Uterus (tissue), 4 donors: Measurements from ENCODE around the gene HRK. TPM values are rescaled to one million over a fixed set of nuclear protein-coding genes. Genes with fewer than 3 reads are reported as not detected.

Experiments
- DNase-seq, 2 donors: peaks; one replicate each; pipeline ENCODE4 v3.0.0-alpha.2; 2019 to 2020
- H3K27ac ChIP-seq, 2 donors: fragments of 200-600 bp; sonication (generic); 1 replicate in 1 of 2; 2 replicates in 1 of 2; pipeline ENCODE4 v1.5.1; 2016 to 2018
- H3K27me3 ChIP-seq, 2 donors: fragments of 200-600 bp; sonication (generic); one replicate each; pipeline ENCODE4 v1.5.1; 2018 to 2019; ENCODE audit warnings: control low read depth in 1 of 2
- H3K36me3 ChIP-seq, 2 donors: fragments of 200-600 bp; sonication (generic); one replicate each; pipeline ENCODE4 v1.5.1; 2019; ENCODE audit warnings: control low read depth in 1 of 2
- H3K4me1 ChIP-seq, 2 donors: fragments of 200-600 bp; sonication (generic); one replicate each; pipeline ENCODE4 v1.5.1; 2018 to 2019; ENCODE audit warnings: control low read depth in 1 of 2
- H3K4me3 ChIP-seq, 2 donors: fragments of 200-600 bp; sonication (generic); 1 replicate in 1 of 2; 2 replicates in 1 of 2; pipeline ENCODE4 v1.5.1; 2018 to 2019; ENCODE audit warnings: mild to moderate bottlenecking in 1 of 2
- H3K9me3 ChIP-seq, 2 donors: fragments of 200-600 bp; sonication (generic); one replicate each; pipeline ENCODE4 v1.5.1; 2019; ENCODE audit warnings: control low read depth in 1 of 2
- POLR2A ChIP-seq, 2 donors: fragments of 450-650 bp; IDR thresholded peaks; one replicate each; pipeline ENCODE4 v1.6.1; 2016; ENCODE audit warnings: antibody characterized with exemption in 2 of 2, mild to moderate bottlenecking in 1 of 2, moderate library complexity in 1 of 2
- intact Hi-C: fragments of 100-400 bp; cut with DNase I; formaldehyde crosslinking; loops from one replicate; pipeline ENCODE4 v1.15.1; 2023; ENCODE audit warnings: low total_unique reads
- total RNA-seq, 4 donors: library from RNA; depleted of rRNA in 3 of 4; stranded (reverse); fragments of >200 nt in 3 of 4; gene quantifications; one replicate each; pipeline versions ENCODE4 v1.1.0 to v1.2.4, GENCODE V29; 2014 to 2023
- TF ChIP-seq, protein P1 (sequence below), 4 experiments: fragments of 200-600 bp in 2 of 4; fragments of 450-650 bp in 2 of 4; sonication (generic) in 2 of 4; IDR thresholded peaks; one replicate each; pipeline ENCODE4 v1.5.1; 2016 to 2019; ENCODE audit warnings: antibody characterized with exemption in 4 of 4, mild to moderate bottlenecking in 2 of 4, moderate library complexity in 1 of 4
- donor health status: DM: yes; HTN: yes; CAD: no.

The HRK gene
- total RNA-seq, 4 donors from 2014 or later = 0.55 to 1.5 TPM; not detected in 2

DNA sequence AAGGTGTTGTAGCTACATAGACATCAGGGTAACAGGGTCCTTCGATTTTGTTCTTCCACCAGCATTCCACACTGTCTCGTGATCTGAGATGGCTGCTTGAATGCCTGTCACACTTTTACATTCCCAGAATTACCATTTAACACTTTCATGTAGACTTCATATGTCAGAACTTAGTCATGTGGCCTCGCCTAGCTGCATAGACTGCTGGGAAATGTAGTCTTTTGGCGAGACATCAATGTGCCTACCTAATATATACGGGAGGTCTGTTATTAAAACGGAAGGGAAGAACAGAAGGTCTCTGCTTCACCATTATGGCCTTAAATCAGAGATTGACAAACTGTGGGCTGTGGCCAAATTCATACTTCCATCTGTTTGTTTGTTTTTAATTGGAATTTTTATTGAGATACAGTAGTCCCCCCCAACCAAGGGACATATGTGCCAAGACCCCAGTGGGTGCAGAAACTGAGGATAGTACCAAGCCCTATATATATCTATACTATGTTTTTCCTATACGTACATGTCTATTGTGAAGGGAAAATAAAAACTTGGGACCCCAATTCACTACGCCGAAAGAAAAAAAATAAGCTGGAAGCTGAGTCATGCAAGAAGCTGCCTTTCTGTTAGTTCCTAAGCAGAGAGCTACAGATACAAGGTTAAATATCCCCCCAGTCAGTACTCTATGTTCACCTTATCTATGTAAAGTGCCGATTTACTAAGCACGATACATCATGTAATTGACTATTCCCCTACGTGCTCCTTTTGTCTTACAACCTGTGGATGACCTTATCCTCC lies 11.3 kb upstream of the HRK start:
- Histone ChIP-seq H3K27me3 (no peaks in the 10 kb centered on the region), H3K9me3 (no peaks in the 10 kb centered on the region), H3K4me3 (no peak overlapping the region), H3K27ac (no peak overlapping the region), H3K36me3 (no peaks in the 10 kb centered on the region), H3K4me1 (no peaks in the 10 kb centered on the region)
- TF ChIP-seq, protein P1, sequence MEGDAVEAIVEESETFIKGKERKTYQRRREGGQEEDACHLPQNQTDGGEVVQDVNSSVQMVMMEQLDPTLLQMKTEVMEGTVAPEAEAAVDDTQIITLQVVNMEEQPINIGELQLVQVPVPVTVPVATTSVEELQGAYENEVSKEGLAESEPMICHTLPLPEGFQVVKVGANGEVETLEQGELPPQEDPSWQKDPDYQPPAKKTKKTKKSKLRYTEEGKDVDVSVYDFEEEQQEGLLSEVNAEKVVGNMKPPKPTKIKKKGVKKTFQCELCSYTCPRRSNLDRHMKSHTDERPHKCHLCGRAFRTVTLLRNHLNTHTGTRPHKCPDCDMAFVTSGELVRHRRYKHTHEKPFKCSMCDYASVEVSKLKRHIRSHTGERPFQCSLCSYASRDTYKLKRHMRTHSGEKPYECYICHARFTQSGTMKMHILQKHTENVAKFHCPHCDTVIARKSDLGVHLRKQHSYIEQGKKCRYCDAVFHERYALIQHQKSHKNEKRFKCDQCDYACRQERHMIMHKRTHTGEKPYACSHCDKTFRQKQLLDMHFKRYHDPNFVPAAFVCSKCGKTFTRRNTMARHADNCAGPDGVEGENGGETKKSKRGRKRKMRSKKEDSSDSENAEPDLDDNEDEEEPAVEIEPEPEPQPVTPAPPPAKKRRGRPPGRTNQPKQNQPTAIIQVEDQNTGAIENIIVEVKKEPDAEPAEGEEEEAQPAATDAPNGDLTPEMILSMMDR (IDR thresholded peaks at IDR 0.05) = no peak
- no peak for TF ChIP-seq POLR2A (IDR thresholded peaks at IDR 0.05)
- no peak for DNase-seq
- intact Hi-C loops = no loop called here

DNA sequence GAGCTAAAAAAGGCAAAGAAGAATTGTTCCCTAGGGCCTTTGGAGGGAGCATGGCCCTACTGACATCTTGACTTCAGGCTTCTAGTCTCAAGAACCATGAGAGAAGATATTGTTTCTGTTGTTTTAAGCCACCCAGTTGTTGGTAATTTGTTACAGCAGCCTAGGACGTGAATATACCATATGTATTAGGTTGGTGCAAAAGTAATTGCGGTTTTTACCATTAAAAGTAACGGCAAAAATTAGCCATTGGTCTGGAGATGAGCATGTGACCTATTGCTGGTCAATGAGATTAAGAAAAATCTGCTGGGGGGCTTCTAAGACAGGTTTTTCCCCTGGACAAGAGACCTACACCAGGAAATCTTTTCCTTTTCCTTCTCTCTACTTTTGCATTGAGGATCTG lies 9.8 kb upstream of the HRK start:
- TF ChIP-seq POLR2A (IDR thresholded peaks at IDR 0.05) = no peak
- TF ChIP-seq, protein P1 (IDR thresholded peaks at IDR 0.05) = no peak
- H3K4me1 ChIP-seq = no peaks in the 10 kb centered on the region
- no peaks in the 10 kb centered on the region for H3K9me3 ChIP-seq
- H3K27ac ChIP-seq = no peak overlapping the region
- no peaks in the 10 kb centered on the region for H3K27me3 ChIP-seq
- H3K4me3 ChIP-seq = no peak overlapping the region
- intact Hi-C loops = no loop called here
- DNase-seq = no peak
- H3K36me3 ChIP-seq = no peaks in the 10 kb centered on the region

DNA sequence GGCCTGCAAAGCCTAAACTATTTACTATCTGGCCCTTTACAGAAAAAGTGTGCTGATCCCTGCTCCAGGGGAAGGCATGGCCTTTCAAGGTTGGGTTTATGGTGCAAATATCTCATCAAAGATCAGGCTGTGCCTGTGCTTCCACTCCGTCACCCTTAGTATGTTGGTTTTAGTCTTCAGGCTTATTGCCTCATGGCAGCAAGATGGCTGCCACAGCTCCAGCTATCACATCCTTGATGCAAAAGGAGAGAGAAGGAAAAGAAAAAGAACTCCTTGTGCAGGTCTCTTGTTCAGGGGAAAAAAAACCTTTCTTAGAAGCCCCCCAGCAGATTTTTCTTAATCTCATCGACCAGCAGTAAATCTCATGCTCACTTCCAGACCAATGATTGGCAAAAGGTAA lies 9.1 kb upstream of the HRK start:
- intact Hi-C loops = no loop called here
- TF ChIP-seq POLR2A (IDR thresholded peaks at IDR 0.05) = no peak
- TF ChIP-seq, protein P1 (IDR thresholded peaks at IDR 0.05) = no peak
- no peak for DNase-seq
- no peaks in the 10 kb centered on the region for H3K4me1 ChIP-seq
- H3K27ac ChIP-seq = no peak overlapping the region
- H3K36me3 ChIP-seq = no peaks in the 10 kb centered on the region
- no peaks in the 10 kb centered on the region for H3K9me3 ChIP-seq
- H3K4me3 ChIP-seq = no peak overlapping the region
- no peaks in the 10 kb centered on the region for H3K27me3 ChIP-seq

DNA sequence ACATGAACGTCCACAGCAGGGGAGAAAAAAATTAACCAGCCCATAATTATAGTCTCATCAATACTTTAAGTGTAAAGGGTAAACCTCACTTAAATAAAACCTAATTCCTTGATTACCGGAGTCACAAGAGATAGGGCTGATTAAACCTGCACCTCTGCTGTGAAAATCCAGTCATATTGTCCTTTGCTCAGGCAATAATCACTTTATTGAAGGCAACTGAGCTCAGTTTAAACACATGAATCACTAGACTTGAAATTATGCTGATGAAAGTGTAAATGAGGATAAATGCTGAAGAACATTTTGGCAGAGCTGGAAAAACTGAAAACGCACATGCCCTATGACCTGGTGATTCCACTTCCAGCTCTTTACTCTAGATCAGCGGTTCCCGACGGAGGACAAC lies 6.7 kb upstream of the HRK start:
- no peak for TF ChIP-seq POLR2A (IDR thresholded peaks at IDR 0.05)
- TF ChIP-seq, protein P1 (IDR thresholded peaks at IDR 0.05) = no peak
- Histone ChIP-seq H3K27ac (no peak overlapping the region), H3K9me3 (no peaks in the 10 kb centered on the region), H3K36me3 (no peaks in the 10 kb centered on the region), H3K4me1 (no peaks in the 10 kb centered on the region), H3K4me3 (no peak overlapping the region), H3K27me3 (no peaks in the 10 kb centered on the region)
- DNase-seq = no peak
- intact Hi-C loops = no loop called here

DNA sequence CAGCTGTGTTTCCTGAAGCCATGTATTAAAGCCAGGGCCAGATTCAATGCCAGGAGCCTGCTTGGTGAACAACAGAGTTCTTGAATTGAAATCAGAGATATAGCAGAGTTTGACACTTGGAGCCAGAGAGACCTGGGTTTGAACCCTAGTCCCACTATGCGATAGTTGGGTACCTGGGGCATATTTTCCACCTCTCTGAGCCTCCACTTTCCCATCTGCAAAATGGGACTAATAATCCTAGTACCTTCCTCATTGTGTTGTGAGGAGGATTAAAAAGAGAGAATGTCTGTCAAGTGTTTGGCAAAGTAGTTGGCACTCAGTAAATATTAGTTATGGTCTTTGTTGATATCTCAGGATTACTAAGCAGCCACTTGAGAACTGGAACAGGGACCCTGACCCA lies 6.0 kb upstream of the HRK start:
- intact Hi-C loops = no loop called here
- TF ChIP-seq, protein P1 (IDR thresholded peaks at IDR 0.05) = no peak
- no peak for TF ChIP-seq POLR2A (IDR thresholded peaks at IDR 0.05)
- H3K9me3 ChIP-seq = no peaks in the 10 kb centered on the region
- H3K27ac ChIP-seq = no peak overlapping the region
- H3K4me3 ChIP-seq = no peak overlapping the region
- DNase-seq = no peak
- H3K27me3 ChIP-seq = no peaks in the 10 kb centered on the region
- H3K4me1 ChIP-seq = no peaks in the 10 kb centered on the region
- no peaks in the 10 kb centered on the region for H3K36me3 ChIP-seq
